HepG2 (cell line): ENCODE results near the gene CCT6A. TPM values are rescaled to one million over a fixed set of nuclear protein-coding genes. Genes with fewer than 3 reads are reported as not detected.

ENCODE experiments used
- CBX5 ChIP-seq: sonication (generic); formaldehyde crosslinking; IDR thresholded peaks from 2 replicates; pipeline ENCODE4 v1.4.0; 2020; ENCODE audit warnings: missing genetic modification reagents, borderline replicate concordance
- ELF4 ChIP-seq: sonication (generic); formaldehyde crosslinking; IDR thresholded peaks from 2 replicates; pipeline ENCODE4 v1.5.0; 2020; ENCODE audit warnings: missing genetic modification reagents, mild to moderate bottlenecking, moderate library complexity, borderline replicate concordance
- ISX ChIP-seq: sonication (generic); formaldehyde crosslinking; conservative IDR thresholded peaks from 2 replicates; pipeline ENCODE4 v1.5.0; 2020; ENCODE audit warnings: missing genetic modification reagents
- JUNB ChIP-seq: sonication (generic); formaldehyde crosslinking; IDR thresholded peaks from 2 replicates; pipeline ENCODE4 v1.8.0; 2022; ENCODE audit warnings: missing genetic modification reagents, mild to moderate bottlenecking, borderline replicate concordance
- KLF13 ChIP-seq: sonication (generic); formaldehyde crosslinking; IDR thresholded peaks from 2 replicates; pipeline ENCODE4 v1.4.0; 2020; ENCODE audit warnings: mild to moderate bottlenecking, missing genetic modification reagents
- MLLT10 ChIP-seq: sonication (generic); formaldehyde crosslinking; IDR thresholded peaks from 2 replicates; pipeline ENCODE4 v1.4.0; 2020; ENCODE audit warnings: missing genetic modification reagents
- NCOR1 ChIP-seq: fragments of 200-600 bp; sonication (generic); IDR thresholded peaks from 2 replicates; pipeline ENCODE4 v1.7.0; 2017; ENCODE audit warnings: antibody characterized with exemption, low read length, borderline replicate concordance
- NFKB2 ChIP-seq: sonication (generic); formaldehyde crosslinking; IDR thresholded peaks from 2 replicates; pipeline ENCODE4 v1.4.0; 2020; ENCODE audit warnings: missing genetic modification reagents, borderline replicate concordance
- POLR2AphosphoS5 ChIP-seq: IDR thresholded peaks from 2 replicates; pipeline ENCODE4 v1.6.1; 2012; ENCODE audit warnings: low read depth, low read length
- PTBP1 ChIP-seq: fragments of 200-400 bp; formaldehyde crosslinking; IDR thresholded peaks from 2 replicates; pipeline ENCODE4 v1.6.1; 2018; ENCODE audit warnings: low read length, low read depth; ENCODE audit not compliant: poor library complexity, severe bottlenecking
- RFX5 ChIP-seq: IDR thresholded peaks from 2 replicates; pipeline ENCODE4 v1.6.1; 2011; ENCODE audit warnings: low read depth, low read length, improper control_type of control experiment
- TARDBP ChIP-seq: sonication (generic); formaldehyde crosslinking; IDR thresholded peaks from 2 replicates; pipeline ENCODE4 v1.8.0; 2022; ENCODE audit warnings: mild to moderate bottlenecking, missing genetic modification reagents
- UBTF ChIP-seq: sonication (generic); formaldehyde crosslinking; IDR thresholded peaks from 2 replicates; pipeline ENCODE4 v1.4.0; 2020; ENCODE audit warnings: mild to moderate bottlenecking, missing genetic modification reagents
- ZNF674 ChIP-seq: sonication (generic); formaldehyde crosslinking; IDR thresholded peaks from 2 replicates; pipeline ENCODE4 v1.5.0; 2020; ENCODE audit warnings: low read depth, mild to moderate bottlenecking, missing genetic modification reagents
- ZNF83 ChIP-seq: sonication (generic); formaldehyde crosslinking; IDR thresholded peaks from 2 replicates; pipeline ENCODE4 v1.4.0; 2020; ENCODE audit warnings: missing genetic modification reagents, mild to moderate bottlenecking, borderline replicate concordance
- ZSCAN9 ChIP-seq: IDR thresholded peaks from 2 replicates; pipeline ENCODE4 v1.6.1; 2016; ENCODE audit warnings: borderline replicate concordance
- polyA plus RNA-seq, 8 experiments: library from polyadenylated mRNA; depleted of rRNA in 3 of 8; stranded (reverse) in 7 of 8; unstranded in 1 of 8; fragments of >200 nt; fragmentation: Illumina TruSeq in 4 of 8; extraction: Trizol in 4 of 8; gene quantifications; 2 replicates each; pipeline versions ENCODE4 v1.2.1 to v1.2.3, GENCODE V29; 2011 to 2016; ENCODE audit warnings: low read depth in 4 of 8, missing spikeins in 1 of 8, mixed read lengths in 1 of 8; ENCODE audit not compliant: insufficient read depth in 1 of 8
- total RNA-seq, 5 experiments: library from RNA; depleted of rRNA; stranded (reverse); fragments of >200 nt; fragmentation: Illumina TruSeq; extraction: Trizol; gene quantifications; 2 replicates each; pipeline ENCODE4 v1.2.3, GENCODE V29; 2016; ENCODE audit warnings: low read depth in 1 of 5
- TF ChIP-seq, protein P1 (sequence below): sonication (generic); formaldehyde crosslinking; IDR thresholded peaks from 2 replicates; pipeline ENCODE4 v1.4.0; 2020; ENCODE audit warnings: mild to moderate bottlenecking, missing genetic modification reagents
- TF ChIP-seq, protein P2 (sequence below): sonication (generic); formaldehyde crosslinking; IDR thresholded peaks from 2 replicates; pipeline ENCODE4 v1.9.0; 2021; ENCODE audit warnings: missing genetic modification reagents, borderline replicate concordance
- TF ChIP-seq, protein P3 (sequence below): sonication (generic); formaldehyde crosslinking; IDR thresholded peaks from 2 replicates; pipeline ENCODE4 v1.4.0; 2020; ENCODE audit warnings: low read depth, mild to moderate bottlenecking, missing genetic modification reagents

The CCT6A gene
- total and polyA plus RNA-seq, 2 of the 13 experiments (the other 11 are each of a cell fraction or from before 2014, with no cell fraction given), result 219 to 292 TPM

GRCh38 chr7:56105508-56105907, 53.9 kb downstream of the CCT6A start (continued):
- TF ChIP-seq, protein P1, sequence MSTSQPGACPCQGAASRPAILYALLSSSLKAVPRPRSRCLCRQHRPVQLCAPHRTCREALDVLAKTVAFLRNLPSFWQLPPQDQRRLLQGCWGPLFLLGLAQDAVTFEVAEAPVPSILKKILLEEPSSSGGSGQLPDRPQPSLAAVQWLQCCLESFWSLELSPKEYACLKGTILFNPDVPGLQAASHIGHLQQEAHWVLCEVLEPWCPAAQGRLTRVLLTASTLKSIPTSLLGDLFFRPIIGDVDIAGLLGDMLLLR, result no peak
- TF ChIP-seq UBTF (no peak), NFKB2 (CRISPR knock-in tag) (no peak), PTBP1 (no peak), ZSCAN9 (CRISPR knock-in tag) (0 out of 2 replicates have a peak, but pooled peaks have one; percentile 3), RFX5 (no peak), POLR2AphosphoS5 (no peak), KLF13 (CRISPR knock-in tag) (no peak), CBX5 (CRISPR knock-in tag) (no peak), ELF4 (CRISPR knock-in tag) (no peak), TARDBP (no peak), ZNF674 (CRISPR knock-in tag) (no peak), ZNF83 (CRISPR knock-in tag) (no peak), MLLT10 (CRISPR knock-in tag) (no peak), ISX (CRISPR knock-in tag) (no peak), JUNB (CRISPR knock-in tag) (no peak), NCOR1 (no peak)
- TF ChIP-seq, protein P2, sequence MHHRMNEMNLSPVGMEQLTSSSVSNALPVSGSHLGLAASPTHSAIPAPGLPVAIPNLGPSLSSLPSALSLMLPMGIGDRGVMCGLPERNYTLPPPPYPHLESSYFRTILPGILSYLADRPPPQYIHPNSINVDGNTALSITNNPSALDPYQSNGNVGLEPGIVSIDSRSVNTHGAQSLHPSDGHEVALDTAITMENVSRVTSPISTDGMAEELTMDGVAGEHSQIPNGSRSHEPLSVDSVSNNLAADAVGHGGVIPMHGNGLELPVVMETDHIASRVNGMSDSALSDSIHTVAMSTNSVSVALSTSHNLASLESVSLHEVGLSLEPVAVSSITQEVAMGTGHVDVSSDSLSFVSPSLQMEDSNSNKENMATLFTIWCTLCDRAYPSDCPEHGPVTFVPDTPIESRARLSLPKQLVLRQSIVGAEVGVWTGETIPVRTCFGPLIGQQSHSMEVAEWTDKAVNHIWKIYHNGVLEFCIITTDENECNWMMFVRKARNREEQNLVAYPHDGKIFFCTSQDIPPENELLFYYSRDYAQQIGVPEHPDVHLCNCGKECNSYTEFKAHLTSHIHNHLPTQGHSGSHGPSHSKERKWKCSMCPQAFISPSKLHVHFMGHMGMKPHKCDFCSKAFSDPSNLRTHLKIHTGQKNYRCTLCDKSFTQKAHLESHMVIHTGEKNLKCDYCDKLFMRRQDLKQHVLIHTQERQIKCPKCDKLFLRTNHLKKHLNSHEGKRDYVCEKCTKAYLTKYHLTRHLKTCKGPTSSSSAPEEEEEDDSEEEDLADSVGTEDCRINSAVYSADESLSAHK (CRISPR knock-in tag), result no peak
- TF ChIP-seq, protein P3, sequence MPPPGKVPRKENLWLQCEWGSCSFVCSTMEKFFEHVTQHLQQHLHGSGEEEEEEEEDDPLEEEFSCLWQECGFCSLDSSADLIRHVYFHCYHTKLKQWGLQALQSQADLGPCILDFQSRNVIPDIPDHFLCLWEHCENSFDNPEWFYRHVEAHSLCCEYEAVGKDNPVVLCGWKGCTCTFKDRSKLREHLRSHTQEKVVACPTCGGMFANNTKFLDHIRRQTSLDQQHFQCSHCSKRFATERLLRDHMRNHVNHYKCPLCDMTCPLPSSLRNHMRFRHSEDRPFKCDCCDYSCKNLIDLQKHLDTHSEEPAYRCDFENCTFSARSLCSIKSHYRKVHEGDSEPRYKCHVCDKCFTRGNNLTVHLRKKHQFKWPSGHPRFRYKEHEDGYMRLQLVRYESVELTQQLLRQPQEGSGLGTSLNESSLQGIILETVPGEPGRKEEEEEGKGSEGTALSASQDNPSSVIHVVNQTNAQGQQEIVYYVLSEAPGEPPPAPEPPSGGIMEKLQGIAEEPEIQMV (CRISPR knock-in tag), result no peak
- TF ChIP-seq, all 625 proteins: peak for 10
